ENCODE measurements around the gene TSEN54.

The TSEN54 gene

GRCh38 chr17:75512926-75513640 lies 3.2 kb upstream of the TSEN54 start:
- in situ Hi-C loops (cut with HindIII; ENCODE audit: low pct_ligation_motif_present, low sequenced_read_pairs): no loop called here
- TF ChIP-seq CTCF (IDR thresholded peaks at IDR 0.05; ENCODE audit: low read depth, low read length, missing control alignments): no peak
- Histone ChIP-seq H3K4me3 (ENCODE audit: low read depth, low read length) (no peak overlapping the region), H3K36me3 (replicated peaks) (no peaks in the 10 kb centered on the region), H3K27ac (no peak overlapping the region), H3K27me3 (replicated peaks) (no peaks in the 10 kb centered on the region)
- peak; percentile 11 for DNase-seq

GRCh38 chr17:75513641-75514000 lies 2.7 kb upstream of the TSEN54 start:
- H3K27ac ChIP-seq: no peak overlapping the region
- DNase-seq: no peak
- no peaks in the 10 kb centered on the region for H3K27me3 ChIP-seq (replicated peaks)
- in situ Hi-C loops (cut with HindIII; ENCODE audit: low pct_ligation_motif_present, low sequenced_read_pairs): no loop called here
- TF ChIP-seq CTCF (IDR thresholded peaks at IDR 0.05; ENCODE audit: low read depth, low read length, missing control alignments): no peak
- peak overlapping the region; percentile 15 for H3K4me3 ChIP-seq (ENCODE audit: low read depth, low read length)
- no peaks in the 10 kb centered on the region for H3K36me3 ChIP-seq (replicated peaks)

DNA sequence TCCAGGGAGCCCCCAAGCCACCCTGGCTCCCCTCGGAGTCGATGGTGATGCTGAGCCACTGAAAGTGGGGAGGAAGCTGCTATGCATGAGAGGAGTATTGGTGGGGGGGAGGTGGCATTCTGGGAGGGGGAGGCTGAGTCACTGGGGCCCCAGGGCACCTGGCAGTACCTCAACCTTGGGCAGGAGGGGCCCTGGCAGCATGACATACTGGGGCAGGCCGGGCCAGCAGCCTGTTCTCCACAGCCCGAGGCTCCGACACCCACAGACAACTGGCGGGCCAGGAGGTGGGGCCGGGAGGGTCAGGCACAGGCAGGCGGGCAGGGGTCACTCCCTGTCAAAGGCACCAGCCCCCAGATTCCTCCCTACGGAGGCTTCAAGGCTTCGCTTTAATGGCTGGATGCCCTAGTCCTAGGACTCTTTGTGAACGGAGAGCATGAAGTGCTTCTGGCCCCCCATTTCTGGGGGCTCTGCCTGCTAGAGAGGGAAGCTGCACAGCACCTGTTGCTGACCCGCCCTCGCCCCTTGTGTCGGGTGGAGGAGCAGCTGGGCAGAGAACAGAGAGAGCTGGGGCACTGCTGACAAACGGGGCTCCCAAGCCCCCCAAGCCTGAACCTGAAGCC lies 1.9 kb upstream of the TSEN54 start:
- in situ Hi-C loops (cut with HindIII; ENCODE audit: low pct_ligation_motif_present, low sequenced_read_pairs): no loop called here

DNA sequence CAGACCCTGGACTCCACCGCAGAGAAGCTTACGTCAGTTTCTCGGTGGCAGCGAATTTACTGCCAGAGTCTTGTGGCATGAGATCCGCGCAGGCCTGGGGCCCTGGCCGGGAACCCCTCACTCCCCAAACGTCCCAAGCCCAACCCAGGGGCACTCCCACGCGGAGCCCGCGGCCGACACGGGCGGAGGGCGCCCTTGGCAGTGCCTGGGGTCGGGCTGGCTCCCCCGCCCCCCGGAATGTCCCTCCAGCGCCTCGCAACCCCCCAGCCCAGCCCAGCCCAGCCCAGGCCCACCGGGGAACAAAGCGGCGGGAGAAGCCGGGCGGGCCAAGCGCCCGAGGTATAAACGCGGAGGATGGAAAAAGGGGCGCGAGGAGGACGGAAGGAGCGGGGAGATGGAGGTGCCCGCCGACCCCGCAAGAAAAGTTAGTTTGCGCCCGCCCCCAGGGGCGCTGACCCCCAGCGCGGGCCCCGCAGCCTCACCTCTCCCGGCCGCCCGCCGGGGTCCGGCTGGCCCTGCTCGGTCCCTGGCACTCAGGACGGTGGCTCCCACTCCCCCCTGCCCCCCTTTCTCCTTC lies 1.3 kb upstream of the TSEN54 start:
- DNase-seq: no peak
- no peak overlapping the region for H3K27ac ChIP-seq
- H3K27me3 ChIP-seq (replicated peaks): no peaks in the 10 kb centered on the region
- no peak for TF ChIP-seq CTCF (IDR thresholded peaks at IDR 0.05; ENCODE audit: low read depth, low read length, missing control alignments)
- H3K36me3 ChIP-seq (replicated peaks): no peaks in the 10 kb centered on the region
- in situ Hi-C loops (cut with HindIII; ENCODE audit: low pct_ligation_motif_present, low sequenced_read_pairs): no loop called here
- peak overlapping the region; percentile 74 for H3K4me3 ChIP-seq (ENCODE audit: low read depth, low read length)

More for the DNA sequence above, 1.9 kb upstream of the TSEN54 start:
- no peaks in the 10 kb centered on the region for H3K27me3 ChIP-seq (replicated peaks)
- no peak overlapping the region for H3K27ac ChIP-seq
- H3K4me3 ChIP-seq (ENCODE audit: low read depth, low read length): peak overlapping the region; percentile 74
- no peaks in the 10 kb centered on the region for H3K36me3 ChIP-seq (replicated peaks)
- no peak for DNase-seq
- TF ChIP-seq CTCF (IDR thresholded peaks at IDR 0.05; ENCODE audit: low read depth, low read length, missing control alignments): no peak

- TF ChIP-seq CTCF (IDR thresholded peaks at IDR 0.05; ENCODE audit: low read depth, low read length, missing control alignments): peak; percentile 76
- Histone ChIP-seq H3K4me3 (ENCODE audit: low read depth, low read length) (peak within 1 kb of the TSS; percentile 74), H3K27ac (no peak within 1 kb of the TSS), H3K27me3 (replicated peaks) (no peaks in the 10 kb centered on the region), H3K36me3 (replicated peaks) (no peaks in the 10 kb centered on the region)
- in situ Hi-C loops (cut with HindIII; ENCODE audit: low pct_ligation_motif_present, low sequenced_read_pairs): no loop called here
- peak; percentile 79 for DNase-seq
These were observed 653 bp upstream of the TSEN54 start, which contains the start of gene CASKIN2 for GRCh38 chr17:75515496-75516254. Gene CASKIN2, minus strand, starts transcription at chr17:75515537. Its CDS starts 1,733 bp downstream, at chr17:75513804.
